HG02571 (cell line): ENCODE results near the gene NEBL.
"Not testable (repeated sequence)": the region's sequence is repeated elsewhere in the genome, so short reads cannot be mapped to it uniquely, and the experiment has no call there.

ENCODE experiments used
- ATAC-seq: cut with Tn5 transposase; IDR thresholded peaks from one replicate; pipeline ENCODE4 v1.9.1; 2021; ENCODE audit warnings: mild to moderate bottlenecking, moderate library complexity; ENCODE audit not compliant: unreplicated experiment

Gene NEBL

DNA sequence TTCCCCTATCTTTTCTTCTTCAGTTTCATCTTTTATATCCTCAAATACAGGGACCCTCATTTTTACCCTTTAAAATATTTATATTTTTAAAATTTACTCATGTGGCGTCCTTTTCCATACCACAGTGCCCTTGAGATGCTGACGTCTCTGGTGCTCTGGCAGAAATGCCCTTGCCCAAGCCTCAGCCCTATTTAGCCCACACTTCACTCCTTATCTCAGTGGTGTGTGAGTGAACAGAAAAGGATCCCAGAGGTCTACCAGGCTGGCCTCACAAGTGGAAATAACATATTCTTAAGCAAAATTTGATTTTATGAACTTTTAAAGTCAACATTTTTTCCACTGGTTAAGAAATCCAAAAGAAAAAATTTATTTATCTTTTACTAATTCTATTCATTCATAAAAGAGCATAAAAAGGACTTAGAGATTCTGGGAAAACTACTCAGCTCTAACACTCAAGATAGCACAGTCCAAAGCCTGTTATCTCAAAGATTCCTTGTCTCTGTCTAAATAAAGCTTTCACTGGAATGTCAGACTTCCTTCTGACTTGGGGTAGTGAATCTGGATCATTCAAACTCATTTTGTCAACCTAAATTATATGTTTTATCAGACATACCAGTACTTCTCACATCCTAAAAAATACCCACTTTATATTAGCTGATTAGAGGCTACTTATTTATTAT is at the start of gene NEBL:
Gene NEBL (minus strand): TSS at position 166 of the 680 bp plus-strand sequence. CDS start 106 bp downstream, at position 60.
- no peak for ATAC-seq

- ATAC-seq, result no peak
Measured at GRCh38 chr10:20945546-20946332, 48.6 kb upstream of the NEBL start.

DNA sequence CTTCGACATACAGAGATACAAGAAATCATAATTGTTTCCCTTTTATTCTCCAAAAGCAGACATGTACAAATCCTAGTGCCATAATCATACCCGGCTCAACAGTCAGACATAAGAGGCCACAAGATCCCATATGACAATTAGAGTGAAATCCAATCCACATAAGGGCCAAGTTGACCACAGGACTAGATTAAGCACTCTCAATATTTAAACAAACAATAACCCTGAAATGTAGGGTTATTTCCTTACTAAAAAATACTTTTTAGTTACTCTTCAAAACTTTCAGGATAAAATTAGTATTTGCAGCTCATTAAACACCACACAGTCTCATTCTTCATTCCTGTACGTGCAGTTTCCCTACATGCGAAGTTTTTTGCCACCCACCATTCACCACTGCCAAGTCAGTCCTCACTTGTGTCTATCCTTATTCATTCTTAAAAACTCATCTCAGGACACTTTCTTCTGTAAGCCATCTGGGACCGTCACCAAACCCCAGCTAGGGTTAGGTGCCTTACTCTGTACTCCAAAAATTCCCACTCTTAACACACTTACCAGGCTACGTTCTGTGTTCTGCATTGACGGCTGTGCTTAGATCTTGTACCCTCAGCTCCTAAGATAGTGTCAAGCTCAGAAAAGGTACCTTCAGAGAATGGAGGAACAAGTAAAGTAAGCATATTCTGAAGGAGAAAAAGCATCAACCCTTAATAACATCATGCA is 47.8 kb upstream of the NEBL start:
- no peak for ATAC-seq

GRCh38 chr10:20939414-20939813 is 42.3 kb upstream of the NEBL start:
- ATAC-seq, result not testable (repeated sequence)

DNA sequence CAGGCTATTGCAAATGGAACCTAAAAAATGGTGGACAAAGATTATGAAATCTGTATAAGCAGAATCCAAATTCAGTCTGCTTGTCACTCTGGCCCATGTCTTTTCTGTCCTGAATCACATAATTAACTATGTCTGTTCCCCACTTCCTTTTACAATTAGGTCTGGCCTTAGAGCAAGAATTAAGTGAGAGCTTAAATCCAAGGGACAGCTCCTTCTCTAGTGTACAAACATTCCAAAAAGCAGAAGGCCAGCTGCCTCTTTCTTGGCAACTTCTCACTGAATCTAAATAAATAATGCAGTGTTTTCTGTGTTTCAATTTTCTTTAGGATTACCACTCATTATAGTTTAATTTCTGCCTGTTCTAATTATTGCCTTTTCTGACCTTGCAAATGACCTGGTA is 39.3 kb upstream of the NEBL start:
- ATAC-seq, result no peak

- ATAC-seq, result no peak
Measured at GRCh38 chr10:20935931-20936330, 38.8 kb upstream of the NEBL start.

DNA sequence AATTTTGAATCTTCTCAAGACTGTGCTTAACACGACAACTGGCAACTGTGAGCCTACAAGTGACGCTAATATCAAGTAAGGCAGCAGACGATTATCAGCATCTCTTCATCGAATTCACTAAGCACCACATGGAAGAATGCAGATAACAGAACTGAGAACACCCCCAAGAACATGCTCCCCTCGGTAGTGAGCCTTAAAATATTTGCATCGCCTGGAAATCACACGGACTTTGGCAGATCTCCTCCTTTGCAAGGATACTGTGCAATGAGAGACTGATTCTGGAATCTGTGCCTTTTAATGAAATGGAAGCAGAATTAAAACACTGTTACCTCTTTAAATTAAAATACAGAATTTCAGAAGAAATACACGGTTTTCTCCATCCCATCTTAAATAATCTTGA is 38.2 kb upstream of the NEBL start:
- no peak for ATAC-seq

- no peak for ATAC-seq
Measured at GRCh38 chr10:20933705-20934104, 36.6 kb upstream of the NEBL start.

DNA sequence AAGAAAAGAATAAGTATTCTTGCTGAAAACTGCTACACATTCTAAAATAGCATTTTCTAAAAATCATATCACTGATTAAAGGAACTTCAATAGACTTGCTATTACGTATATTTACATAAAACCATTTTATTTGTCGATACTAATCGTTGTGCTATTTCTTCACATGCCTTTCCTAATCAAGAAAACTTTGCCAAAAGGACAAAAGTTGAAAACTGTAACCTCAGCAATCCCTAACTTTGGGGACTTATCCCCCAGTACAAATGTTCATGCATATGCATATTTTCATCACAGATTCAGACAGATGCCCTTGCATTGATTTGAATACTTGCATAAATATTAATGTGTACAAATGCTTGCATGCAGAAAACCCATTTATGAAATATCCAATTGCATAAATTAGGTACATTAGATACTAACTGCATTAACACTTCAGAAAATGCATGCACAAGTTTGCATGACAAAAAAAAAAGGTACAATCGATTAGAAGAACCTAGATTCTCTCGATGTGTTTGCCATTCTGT is 35.6 kb upstream of the NEBL start:
- ATAC-seq, result no peak

DNA sequence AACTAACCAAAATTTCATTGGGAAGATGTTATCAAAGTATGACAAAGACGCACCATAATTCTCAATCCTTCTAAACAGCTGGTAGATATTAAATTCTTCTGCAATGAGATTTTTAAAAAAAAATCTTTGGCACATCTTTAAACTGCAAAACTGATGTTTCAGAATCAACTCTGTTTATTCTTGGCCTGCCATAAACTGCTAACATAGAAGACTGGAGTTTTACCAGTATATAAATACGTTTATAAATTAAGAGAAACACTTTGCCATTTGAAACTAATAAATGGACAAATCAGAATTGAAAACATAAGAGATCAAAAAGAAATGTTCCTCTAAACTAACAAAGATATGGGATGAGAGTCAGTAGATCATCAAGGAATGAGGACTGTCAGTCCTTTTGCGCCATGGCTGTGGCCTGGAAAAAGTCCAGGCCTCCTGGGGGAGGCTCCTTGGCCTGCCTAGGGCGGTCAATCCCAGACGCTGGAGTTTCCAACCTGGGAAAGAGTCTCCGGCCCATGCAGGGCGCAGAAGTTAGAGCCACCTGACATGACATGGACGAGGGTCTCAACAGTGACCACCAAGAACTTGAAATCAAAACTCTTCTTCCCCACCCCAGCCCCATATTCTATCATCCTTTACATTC is 34.2 kb upstream of the NEBL start:
- no peak for ATAC-seq

DNA sequence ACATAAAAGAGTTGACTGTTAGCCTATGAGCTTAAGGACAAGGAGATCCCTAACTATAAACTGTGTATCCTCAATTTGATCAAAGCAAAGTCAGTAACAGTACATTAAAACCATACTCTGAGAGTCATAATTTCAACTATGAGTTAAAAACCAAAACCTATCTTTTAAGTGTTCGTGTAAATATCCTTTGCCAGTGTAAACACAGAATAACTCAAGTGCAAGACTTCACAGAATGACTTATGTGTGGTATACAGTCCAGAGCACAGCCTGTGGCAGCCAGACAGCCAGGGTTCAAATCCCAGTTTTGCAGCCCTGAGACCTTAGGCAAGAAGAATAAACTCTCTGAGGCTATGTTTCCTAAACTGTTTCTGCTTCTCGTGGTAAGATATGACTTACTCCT is 30.3 kb upstream of the NEBL start:
- ATAC-seq, result no peak

GRCh38 chr10:20922451-20922850 is 25.3 kb upstream of the NEBL start:
- ATAC-seq, result no peak

GRCh38 chr10:20922033-20922432 is 24.9 kb upstream of the NEBL start:
- no peak for ATAC-seq

- no peak for ATAC-seq
Measured at GRCh38 chr10:20920061-20920460, 22.9 kb upstream of the NEBL start.

DNA sequence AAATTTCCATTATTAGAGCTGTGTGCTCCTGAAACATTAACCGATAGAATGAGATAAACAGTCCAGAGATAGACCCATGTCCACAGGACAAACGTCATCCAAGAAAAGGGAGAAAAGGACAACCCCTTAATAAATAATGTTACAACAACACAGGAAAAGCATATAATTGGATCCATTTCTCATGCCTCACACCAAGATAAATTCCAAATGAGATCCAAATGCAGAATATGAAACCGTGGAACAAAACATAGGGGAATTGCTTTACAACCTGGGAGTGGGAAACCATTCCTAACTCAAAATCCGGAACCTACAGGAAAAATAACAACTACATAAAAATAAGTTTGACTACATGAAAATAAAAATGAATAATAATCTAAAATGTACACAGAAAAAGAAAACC is 22.4 kb upstream of the NEBL start:
- ATAC-seq, result no peak

DNA sequence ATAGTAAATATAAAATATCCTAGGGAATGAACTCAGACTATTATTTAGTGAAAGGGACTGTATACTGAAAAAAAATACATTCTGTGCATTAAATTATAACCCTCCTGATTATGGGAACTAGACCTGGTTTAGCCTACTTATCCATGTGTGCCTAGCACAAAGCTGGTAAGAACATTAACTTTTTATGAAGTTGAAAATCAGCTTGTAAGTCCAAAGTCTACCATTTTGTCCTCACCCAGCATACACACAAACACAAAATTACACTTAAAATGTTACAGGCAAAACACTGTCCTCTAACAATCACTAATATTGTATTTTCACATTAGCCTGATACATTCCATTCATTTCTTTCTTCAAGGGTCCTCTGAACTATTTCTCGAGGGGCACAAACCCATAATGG is 19.9 kb upstream of the NEBL start:
- ATAC-seq, result no peak

DNA sequence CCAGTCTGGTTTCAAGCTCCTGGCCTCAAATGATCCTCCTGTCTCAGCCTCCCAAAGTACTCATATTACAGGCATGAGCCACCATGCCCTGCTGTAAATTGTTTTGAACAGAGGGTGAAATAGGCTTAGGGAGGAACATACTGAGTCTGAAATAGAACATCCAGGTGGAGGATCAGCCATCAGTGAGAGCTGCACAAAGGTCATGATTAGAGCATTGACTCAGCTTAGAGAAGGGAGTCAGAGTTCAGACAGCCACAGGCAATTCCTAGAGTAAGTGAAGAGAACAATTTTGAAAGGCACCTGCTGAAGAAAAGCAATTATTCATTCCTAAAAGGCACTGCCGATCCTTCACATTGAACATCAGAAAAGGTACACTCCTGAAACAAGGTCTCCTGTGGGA is 15.9 kb upstream of the NEBL start:
- ATAC-seq, result no peak

GRCh38 chr10:20911626-20912025 is 14.5 kb upstream of the NEBL start:
- ATAC-seq, result no peak

- ATAC-seq, result no peak
Measured at GRCh38 chr10:20909801-20910200, 12.7 kb upstream of the NEBL start.

- no peak for ATAC-seq
Measured at GRCh38 chr10:20908391-20908790, 11.3 kb upstream of the NEBL start.
